Ishikawa (cell line): ENCODE measurements around the gene KDM5B.

Experiments used
- CREB1 ChIP-seq: IDR thresholded peaks from 2 replicates; pipeline ENCODE4 v1.6.1; 2012; ENCODE audit warnings: low read depth
- EGR1 ChIP-seq: IDR thresholded peaks from 2 replicates; pipeline ENCODE4 v1.6.1; 2012
- EP300 ChIP-seq: IDR thresholded peaks from 2 replicates; pipeline ENCODE4 v1.6.1; 2012; ENCODE audit warnings: borderline replicate concordance
- FOXM1 ChIP-seq: IDR thresholded peaks from 2 replicates; pipeline ENCODE4 v1.6.1; 2012; ENCODE audit warnings: low read depth, borderline replicate concordance
- MAX ChIP-seq: IDR thresholded peaks from 2 replicates; pipeline ENCODE4 v1.6.1; 2012
- NFIC ChIP-seq: IDR thresholded peaks from 2 replicates; pipeline ENCODE4 v1.6.1; 2012
- RAD21 ChIP-seq: IDR thresholded peaks from 2 replicates; pipeline ENCODE4 v1.6.1; 2012; ENCODE audit warnings: low read depth
- REST ChIP-seq: IDR thresholded peaks from 2 replicates; pipeline ENCODE4 v1.6.1; 2012; ENCODE audit warnings: low read depth, mild to moderate bottlenecking
- TAF1 ChIP-seq: IDR thresholded peaks from 2 replicates; pipeline ENCODE4 v1.6.1; 2012; ENCODE audit warnings: low read depth, mild to moderate bottlenecking
- TEAD4 ChIP-seq: IDR thresholded peaks from 2 replicates; pipeline ENCODE4 v1.6.1; 2012
- USF1 ChIP-seq: IDR thresholded peaks from 2 replicates; pipeline ENCODE4 v1.6.1; 2012
- YY1 ChIP-seq: IDR thresholded peaks from 2 replicates; pipeline ENCODE4 v1.6.1; 2012; ENCODE audit warnings: low read depth

GRCh38 chr1:202710070-202711045 lies 97.9 kb downstream of the KDM5B start, which contains the start of gene SYT2:
- TF ChIP-seq REST, result no peak
- no peak for TF ChIP-seq USF1
- TF ChIP-seq CREB1, result no peak
- TF ChIP-seq EP300, result no peak
- TF ChIP-seq NFIC, result no peak
- TF ChIP-seq YY1, result no peak
- no peak for TF ChIP-seq EGR1
- TF ChIP-seq TEAD4, result no peak
- TF ChIP-seq MAX, result no peak
- TF ChIP-seq RAD21, result no peak
- TF ChIP-seq TAF1, result no peak
- TF ChIP-seq FOXM1, result no peak
